Activated T-cell treated with anti-CD3 and anti-CD28 coated beads, Interleukin-2, amount 50 U/mL, for 48 hours (primary cell): ENCODE measurements around the gene FGF11.

Experiments used
- DNase-seq, 2 experiments: peaks; one replicate each; pipeline ENCODE4 v3.0.0-alpha.2; 2020

The FGF11 gene

DNA sequence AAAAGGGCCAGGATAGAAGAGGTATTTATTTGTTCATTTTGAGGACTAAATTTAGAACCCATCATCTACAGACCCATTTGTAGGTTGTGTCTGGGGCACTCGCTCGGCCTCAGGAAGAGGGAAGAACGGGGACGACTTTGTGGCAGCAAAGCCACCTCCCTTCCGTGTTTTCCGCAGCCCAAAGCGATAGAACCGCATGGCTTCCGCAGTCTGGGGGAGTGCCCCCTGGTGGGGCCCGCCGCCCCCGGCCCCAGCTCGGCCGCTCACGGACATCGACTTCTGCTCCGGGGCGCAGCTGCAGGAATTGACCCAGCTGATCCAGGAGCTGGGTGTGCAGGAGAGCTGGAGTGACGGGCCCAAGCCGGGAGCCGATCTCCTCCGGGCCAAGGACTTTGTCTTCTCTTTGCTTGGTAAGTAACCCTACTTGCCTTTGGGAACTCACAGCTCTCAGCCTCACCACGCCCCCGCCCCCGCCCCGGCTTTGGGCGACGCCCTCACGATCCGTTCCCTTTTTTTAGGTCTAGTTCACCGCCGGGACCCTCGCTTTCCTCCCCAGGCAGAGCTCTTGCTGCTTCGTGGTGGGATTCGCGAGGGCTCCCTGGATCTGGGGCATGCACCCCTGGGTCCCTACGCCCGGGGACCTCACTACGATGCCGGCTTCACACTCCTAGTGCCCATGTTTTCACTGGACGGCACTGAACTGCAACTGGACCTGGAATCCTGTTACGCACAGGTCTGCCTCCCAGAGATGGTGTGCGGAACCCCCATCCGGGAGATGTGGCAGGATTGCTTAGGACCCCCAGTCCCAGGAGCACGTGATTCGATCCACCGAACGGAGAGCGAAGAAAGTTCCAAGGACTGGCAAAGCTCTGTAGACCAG is 3.4 kb upstream of the FGF11 start:
- DNase-seq = peak; percentile 81 to 83

DNA sequence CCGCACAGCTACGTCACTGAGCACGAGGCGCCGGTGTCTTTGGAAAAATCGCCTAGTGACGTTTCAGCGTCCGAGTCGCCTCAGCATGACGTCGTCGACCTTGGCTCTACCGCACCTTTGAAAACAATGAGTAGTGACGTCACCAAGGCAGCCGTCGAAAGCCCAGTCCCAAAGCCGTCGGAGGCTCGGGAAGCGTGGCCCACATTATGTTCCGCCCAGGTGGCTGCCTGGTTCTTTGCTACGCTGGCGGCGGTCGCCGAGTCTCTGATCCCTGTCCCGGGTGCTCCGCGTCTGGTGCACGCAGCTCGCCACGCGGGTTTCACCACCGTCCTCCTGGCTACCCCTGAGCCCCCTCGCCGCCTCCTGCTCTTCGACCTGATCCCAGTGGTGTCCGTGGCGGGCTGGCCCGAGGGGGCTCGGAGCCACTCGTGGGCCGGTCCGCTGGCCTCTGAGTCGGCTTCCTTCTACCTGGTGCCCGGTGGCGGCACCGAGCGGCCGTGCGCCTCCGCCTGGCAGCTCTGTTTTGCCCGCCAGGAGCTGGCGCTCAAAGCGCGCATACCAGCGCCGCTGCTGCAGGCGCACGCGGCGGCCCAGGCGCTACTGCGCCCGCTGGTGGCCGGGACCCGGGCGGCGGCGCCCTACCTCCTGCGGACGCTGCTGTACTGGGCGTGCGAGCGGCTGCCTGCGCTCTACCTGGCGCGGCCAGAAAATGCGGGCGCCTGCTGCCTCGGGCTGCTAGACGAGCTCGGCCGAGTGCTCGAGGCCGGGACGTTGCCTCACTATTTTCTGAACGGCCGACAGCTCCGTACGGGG is 2.5 kb upstream of the FGF11 start:
- peak; percentile 82 to 91 for DNase-seq

DNA sequence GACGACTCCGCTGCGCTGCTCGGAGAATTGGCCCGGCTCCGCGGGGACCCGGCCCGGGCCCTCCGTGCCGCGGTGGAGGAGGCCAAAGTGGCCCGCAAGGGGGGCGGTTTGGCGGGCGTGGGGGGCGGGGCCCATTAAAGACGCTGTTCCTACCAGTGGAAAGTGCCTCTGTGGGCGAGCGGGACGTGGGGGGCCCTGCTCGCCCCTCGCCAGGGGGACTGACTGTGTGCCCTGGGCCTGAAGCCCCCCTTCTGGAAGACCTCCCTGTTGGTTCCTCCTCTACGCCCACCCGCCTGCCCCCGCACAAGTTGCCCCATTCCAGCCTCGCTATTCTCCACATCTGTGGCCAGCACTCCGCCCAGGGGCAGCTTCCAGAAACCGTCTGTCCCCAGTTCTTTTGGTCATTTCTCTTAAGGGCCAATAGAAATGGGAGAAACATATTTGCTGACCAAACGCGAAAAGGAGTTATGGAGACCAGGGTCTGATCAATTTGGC is 1.9 kb upstream of the FGF11 start:
- DNase-seq = no peak

DNA sequence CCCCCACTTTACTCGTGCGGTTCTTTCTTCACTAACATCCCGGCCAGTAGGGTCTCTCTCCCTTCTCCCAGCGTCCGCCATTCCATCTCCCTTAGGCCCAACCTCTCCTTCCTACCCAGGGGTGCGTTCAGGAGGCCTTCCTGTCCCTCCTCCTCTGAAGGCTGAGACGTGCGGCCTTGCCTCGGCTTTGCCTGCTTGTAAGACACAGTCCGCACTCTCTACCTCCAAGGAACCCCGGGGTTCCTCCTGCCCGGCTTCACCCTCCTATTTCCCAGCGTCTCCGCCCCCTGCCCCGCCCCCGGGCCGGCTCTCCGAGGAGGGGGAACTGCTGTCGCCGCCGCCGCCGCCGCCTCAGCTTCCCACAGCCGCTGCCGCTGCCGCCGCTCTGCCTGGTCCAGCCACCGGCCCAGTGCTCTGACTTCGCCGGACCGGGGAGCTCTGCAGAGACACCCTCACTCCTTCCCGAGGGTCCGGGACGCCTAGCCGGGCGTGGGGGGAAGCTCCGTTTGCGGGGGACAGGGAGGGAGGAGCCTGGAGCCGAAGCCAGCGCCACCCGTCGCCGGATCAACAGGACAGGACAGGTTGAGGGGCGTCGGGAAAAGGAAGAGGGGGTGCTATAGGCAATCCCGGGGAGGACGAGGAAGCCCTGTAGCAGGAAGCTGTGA is 1.2 kb upstream of the FGF11 start:
- DNase-seq = peak; percentile 72 to 79

DNA sequence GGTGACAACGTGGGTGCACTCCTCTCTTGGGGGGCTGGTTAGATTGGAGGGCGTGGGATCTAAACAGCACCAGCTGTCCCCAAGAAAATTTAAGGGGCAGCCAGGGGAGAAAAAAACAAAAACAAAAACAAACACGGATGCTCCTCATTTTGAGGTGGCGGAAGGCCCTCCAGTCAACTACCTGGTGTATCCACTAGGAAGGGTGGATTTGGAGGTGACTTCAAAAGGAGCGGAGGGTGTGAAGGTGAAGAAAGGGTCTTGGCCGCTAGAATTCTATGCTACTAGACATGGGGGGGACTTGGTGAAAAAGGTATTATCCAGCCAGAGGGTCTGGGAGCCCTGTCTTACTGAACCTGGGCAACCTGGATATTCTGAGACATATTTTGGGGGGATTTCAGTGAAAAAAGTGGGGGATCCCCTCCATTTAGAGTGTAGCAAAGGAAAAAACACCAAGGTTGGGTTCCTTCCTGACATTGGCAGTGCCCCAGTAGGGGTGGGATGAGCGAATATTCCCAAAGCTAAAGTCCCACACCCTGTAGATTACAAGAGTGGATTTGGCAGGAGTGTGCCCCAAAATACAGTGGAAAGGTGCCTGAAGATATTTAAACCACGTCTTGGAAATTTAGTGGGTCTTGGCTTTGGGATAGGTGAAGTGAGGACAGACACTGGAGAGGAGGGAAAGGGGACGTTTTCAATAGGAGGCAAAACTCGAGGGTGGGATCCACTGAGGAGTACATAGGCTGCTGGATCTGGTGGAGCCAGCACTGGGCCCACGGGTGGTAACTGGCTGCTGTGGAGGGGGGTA is 454 bp upstream of the FGF11 start:
- DNase-seq = no peak

DNA sequence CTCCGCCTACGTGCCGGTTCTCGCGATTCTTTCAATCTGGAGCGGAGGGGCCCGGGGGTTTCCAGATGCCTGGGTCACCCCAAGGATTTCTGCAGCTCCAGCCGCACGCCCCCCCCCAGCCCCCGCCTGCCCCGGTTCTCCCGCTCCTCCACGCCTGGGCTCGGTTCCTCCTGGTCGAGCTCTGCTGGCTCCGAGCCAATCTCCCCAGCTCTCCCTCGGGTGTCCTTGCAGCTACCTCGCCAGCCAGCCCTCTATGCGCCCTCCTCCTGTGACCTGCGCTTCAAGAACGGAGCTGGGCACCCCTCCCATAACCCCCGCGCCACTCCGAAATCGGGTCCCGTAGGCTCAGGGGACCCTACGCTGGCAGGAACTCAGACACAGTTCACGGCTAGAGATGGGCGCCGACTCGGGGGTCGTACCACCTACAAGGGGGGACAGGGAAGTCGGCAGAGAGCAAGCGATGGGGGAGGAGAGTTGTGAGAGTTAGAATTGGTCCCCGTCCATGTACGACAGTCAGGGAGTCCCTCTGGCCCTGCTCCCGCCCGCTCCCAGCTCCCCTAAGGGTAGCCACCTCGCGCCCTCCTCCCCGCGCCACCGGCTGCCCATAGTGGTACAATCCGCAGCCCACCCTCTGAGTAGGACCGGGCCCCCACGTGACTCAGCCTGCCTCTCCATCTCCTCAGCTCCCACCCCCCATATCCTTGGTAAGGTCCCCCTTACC is 961 bp downstream of the FGF11 start:
- peak; percentile 60 to 68 for DNase-seq

DNA sequence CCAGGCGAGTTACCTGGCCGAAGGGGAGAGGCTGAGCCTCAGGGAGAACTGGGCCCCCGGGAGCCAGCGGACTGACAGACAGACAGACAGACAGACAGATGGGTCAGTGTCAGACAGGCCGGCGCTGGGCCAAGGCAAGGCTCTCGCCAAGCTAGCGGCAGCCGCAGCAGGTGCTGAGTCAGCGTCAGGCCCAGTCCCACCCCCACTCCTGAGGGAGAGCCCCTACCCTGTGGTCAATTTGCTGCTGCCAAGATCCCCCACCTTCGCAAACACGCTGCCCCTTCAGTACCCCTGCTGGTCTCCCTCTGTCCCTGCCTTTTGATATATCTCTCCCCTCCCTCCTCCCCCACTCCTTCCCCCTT is 1.5 kb downstream of the FGF11 start:
- peak; percentile 39 to 58 for DNase-seq

DNA sequence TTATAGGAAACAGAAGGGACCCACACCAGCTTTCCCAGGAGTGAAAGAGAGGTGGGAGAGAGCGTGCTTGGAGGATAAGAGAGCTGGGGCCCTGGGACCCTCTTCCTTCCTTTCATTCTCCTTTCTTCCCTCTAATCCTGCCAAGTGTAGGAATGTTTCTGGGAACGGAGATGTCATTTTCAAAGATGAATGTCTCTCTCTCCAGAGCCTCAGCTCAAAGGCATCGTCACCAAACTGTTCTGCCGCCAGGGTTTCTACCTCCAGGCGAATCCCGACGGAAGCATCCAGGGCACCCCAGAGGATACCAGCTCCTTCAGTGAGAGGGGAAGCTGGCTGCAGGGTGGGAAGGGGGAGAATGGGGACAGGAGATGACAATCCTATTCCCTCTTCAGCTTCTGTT is 2.0 kb downstream of the FGF11 start:
- no peak for DNase-seq

DNA sequence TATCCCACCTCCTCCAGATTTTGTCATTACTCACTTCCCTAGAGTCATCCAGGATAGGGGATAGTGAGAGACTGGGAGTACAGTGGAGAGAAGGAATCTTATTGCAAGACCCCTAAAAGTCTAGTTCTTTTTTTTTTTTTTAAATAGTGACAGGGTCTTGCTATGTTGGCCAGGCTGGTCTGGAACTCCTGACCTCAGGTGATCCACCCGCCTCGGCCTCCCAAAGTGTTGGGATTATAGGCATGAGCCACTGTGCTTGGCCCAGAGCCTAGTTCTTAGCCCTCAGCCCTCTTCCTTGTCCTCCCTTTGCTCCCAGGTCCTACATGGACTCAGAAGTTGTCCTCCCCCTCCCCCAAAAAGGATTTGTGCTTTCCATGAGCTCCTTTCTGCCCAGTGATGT is 2.8 kb downstream of the FGF11 start:
- DNase-seq = no peak

DNA sequence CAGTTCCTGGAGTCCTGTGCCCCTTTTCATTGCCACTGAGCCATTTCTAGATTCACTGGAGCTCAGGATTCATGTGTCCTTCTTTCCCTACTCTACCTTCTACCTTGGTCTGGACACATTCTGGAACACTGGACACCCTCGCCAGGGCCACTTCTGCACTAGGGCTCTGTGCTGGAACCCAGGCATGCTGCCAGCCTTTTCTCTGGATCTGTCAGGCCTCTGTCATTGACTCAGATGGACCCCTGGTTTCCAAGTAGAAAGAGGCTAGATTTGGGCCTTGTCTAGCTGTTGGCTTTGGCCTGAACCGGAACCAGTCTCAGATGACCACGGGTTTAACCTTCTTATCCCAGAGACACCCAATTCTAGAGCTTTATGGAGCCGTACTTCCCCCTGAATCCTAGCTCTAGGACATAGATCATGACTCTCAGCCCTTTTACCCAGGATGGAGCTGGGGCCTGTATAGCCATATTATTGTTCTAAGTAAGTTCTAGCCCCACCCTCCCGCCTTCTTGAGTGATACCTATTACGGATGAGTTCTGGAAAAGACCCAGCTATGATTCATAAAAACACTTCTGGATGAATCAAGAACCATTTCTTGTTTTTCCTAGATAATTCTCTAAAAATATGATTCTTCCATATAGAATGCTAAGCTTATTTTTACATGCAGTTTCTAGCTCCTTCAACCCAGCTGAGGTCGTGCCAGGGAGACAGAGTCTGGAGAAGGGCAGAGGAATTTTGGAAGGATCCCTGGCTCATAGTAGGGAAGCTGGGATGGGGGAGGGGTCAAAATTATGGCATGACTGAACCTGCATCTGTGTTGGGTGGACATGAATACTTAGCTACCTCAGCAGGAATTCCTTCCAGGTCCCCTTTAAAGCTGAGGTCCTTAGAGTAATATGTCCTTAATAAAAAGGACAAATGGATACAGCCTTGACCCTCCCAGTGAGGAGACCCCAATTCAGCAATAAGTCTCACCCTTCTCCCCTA is 4.5 kb downstream of the FGF11 start:
- no peak for DNase-seq

DNA sequence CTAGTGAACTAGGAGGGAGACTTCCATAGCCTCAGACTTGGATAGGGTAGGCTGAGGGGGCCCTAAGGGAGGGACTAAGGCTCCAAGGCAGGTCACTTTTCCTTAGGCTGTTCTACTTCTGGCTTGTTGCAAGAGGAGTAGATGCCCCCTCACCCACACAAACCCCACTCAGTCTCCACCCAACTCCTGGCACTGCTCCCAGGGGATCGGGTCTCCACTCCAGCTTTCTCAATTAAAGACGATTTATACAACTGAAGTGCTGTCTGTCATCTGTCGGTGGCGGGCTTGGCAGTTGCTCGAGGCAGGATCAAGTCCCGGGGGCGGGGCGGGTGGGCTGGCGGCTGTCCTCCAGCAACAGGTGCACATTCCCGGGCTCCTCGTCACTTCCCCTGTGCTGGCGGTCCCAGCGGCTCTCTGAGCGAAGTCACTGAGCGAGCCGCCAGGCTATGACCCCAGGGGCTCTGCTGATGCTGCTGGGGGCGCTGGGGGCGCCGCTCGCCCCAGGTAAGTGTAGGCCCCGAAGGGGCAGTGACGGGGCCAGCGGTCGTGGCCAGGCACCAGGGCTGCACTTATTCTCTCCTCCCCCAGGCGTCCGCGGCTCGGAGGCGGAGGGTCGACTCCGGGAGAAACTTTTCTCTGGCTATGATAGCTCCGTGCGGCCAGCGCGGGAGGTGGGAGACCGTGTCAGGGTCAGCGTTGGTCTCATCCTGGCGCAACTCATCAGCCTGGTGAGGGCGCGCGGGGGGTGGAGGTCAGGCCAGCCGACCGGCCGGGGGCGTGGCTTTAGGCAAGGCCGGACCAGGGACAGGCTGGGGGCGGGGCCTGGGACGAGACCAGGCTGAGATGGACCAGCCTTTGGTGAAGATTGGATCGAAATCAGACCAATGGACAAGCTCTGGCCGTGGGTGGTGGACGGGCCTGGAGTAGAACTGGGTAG is 5.6 kb downstream of the FGF11 start, which contains the start of gene CHRNB1:
TSS of gene CHRNB1 (plus strand) at position 380 of the 937 bp plus-strand sequence. CDS start at position 447, 67 bp downstream.
- DNase-seq = peak in 1 of 2 experiments; percentile 28

DNA sequence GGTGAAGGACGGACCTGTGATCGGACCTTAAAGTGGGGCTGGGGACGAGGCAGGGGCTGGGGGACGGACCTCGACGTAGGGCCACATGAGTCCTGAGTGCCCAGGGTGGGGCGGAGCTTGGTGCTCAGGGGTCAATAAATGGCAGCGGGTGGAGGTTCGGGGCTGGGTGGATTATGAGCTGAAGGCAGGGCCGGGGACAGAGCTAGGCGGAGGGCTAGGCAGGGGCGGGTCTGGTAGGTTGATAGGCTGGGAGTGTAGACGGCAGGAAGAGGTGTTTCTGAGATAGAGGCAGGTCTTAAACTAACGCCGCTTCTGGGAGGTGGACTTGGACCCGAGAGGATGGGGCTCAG is 6.3 kb downstream of the FGF11 start:
- peak in 1 of 2 experiments; percentile 41 for DNase-seq

DNA sequence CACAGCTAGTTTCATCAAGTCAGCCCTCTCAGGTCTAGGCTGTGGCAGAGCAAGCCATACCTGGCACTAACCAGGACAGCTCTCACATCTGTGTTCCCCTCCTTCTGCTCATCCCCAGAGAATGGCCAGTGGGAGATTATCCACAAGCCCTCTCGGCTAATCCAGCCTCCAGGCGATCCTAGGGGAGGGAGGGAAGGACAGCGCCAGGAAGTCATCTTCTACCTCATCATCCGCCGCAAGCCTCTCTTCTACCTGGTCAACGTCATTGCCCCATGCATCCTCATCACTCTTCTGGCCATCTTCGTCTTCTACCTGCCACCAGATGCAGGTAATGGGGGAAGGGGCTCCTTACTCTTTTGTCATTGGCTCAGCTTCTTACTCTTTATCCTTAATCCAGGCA is 9.1 kb downstream of the FGF11 start:
- no peak for DNase-seq

DNA sequence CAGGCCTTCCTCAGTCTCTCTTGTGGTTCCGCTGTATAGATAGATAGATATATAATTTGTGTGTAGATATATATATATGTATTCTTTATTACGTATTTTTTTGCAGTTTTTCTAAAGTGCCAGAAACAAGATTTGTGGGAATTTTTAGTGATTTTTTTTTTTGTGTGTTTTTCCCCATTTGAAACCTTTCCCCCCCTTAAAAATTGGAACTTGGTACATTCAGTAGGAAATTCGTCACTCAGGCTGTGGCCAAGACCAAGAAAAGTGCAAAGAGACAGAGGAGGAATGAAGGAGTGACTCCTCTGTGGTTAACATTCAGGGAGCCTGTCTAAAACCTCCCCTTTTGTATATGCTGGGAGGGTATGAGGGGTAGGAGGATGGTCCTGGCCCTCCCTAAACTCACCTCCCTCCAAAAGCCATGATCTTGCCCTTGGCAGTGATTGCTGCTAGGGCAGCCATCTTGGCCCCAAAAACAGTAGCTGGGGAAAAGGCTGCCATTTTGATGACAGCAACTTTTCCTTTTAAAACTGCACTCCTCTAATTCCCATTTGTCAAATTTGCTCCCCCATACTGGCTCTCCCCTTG is 20.7 kb downstream of the FGF11 start:
- no peak for DNase-seq

DNA sequence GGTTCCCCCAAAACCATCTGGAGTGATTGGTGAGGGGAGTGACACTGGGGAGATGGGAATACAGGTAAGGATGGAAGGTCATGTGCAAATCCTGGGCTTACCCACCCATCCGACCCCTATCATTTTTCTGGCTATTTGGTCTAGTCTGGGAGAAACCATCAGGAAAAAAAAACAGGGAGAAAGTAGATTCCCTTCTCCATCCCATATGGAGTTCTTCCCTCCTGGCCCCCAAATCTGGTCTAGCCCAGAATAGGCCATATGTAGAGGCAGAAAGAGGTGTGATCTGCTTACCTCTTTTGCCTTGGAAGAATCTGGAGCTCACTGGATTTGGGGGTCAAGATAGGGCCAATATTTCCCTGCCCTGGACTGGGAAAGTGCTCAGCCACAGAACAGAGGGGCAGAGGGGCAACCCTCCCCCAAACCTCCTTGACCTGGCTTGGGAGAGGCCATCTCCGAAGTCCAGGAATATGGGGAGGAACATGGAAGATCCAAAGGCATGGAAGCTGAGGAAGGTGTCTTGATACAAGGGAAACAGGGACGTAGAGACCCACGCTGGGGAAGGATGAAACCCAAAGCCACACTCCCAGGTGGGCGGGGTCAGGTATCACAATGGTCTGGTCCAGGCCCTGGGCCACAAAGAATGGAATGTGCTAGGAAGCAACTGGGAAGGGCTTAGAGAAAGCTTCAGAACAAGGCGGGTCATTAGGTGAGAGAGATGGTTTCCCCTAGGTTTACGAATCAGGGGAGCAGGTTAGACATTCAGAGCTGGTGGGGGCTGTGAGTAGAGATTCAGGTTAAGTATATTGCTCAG is 21.7 kb downstream of the FGF11 start:
- no peak for DNase-seq

DNA sequence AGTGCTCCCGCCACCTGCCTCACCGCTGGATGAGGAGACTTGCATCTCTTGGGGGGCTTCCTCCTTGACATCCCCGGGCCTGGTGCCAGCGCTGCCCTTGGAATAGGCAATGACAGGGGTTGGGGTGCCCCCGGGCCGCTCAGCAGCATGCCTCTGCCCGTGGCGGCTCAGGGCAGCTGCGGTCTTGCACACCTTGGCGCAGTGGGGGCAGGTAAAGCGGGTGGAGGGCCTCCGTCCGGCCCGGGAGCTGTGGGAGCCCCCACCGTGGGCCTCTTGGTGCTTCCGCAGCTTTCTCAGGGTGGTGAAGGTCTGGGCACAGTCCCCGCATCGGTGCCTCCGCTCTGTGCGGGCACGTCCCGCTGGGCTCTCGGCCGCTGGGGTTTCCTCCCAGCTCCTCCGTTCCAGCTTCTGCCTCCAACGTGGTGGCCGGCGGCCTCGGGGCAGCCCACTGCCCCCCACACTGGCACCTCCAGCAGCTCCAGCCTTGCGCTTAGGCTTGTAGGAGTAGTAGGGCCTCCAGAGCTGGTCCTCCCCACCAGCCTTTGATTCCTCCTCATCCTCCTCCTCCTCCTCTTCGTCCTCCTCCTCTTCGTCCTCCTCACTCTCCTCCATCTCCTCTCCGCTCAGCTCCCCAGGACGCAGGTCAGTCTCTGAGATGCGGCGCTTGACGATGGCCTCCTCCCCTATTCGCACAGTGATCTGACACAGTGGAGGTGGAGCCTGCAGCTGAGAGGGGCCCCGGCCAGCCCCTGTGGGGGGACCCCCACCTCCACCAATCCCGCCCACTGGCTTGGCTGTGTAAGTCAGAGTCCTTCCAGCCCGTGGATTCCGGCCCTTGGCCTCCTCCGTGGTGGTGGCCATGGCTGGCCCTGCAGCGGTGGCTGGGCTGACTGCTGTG is 23.4 kb downstream of the FGF11 start:
- no peak for DNase-seq

DNA sequence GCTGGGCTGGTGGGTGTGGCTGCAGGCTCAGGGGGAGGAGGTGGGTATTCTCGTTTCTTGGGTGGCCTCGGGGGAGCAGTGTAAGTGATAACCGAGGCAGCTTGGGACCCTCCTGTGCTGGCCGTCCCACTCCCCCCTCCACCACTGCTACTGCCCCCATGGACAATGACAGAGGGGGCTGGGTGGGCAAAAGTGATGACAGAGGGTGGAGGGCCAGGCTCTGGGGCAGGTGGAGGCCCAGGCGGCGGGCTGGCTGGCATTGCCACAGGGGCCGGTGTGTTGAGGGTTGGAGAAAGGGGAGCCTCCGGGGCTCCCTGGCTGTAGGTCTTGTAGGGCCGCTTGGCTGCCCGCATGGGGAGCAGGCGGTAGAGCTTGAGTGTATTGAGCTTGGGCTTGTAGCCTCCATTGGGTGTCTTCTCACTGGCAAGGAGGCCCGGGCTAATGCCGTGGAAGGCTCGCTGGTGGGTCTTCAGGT is 24.1 kb downstream of the FGF11 start:
- DNase-seq = no peak
